Glutamatergic neuron (in vitro differentiated cells): Measurements from ENCODE around the gene LIMCH1. TPM values are rescaled to one million over a fixed set of nuclear protein-coding genes. Genes with fewer than 3 reads are reported as not detected.

Experiments
- DNase-seq: peaks from one replicate; pipeline ENCODE4 v3.0.0; 2022
- H3K27ac Mint-ChIP-seq: one replicate; pipeline ENCODE4 v1.8.0; 2020; ENCODE audit warnings: mild to moderate bottlenecking, mixed read lengths, inconsistent platforms; ENCODE audit not compliant: unreplicated experiment
- H3K27me3 Mint-ChIP-seq: one replicate; pipeline ENCODE4 v1.8.0; 2020; ENCODE audit warnings: mild to moderate bottlenecking, moderate library complexity, mixed read lengths, inconsistent platforms; ENCODE audit not compliant: unreplicated experiment
- H3K36me3 Mint-ChIP-seq: one replicate; pipeline ENCODE4 v1.8.0; 2020; ENCODE audit warnings: mild to moderate bottlenecking, mixed read lengths, inconsistent platforms; ENCODE audit not compliant: unreplicated experiment
- H3K4me1 Mint-ChIP-seq: one replicate; pipeline ENCODE4 v1.8.0; 2020; ENCODE audit warnings: mild to moderate bottlenecking, low read depth, mixed read lengths, inconsistent platforms; ENCODE audit not compliant: unreplicated experiment
- H3K4me3 Mint-ChIP-seq: one replicate; pipeline ENCODE4 v1.8.0; 2020; ENCODE audit warnings: mild to moderate bottlenecking, mixed read lengths, inconsistent platforms; ENCODE audit not compliant: unreplicated experiment
- H3K9me3 Mint-ChIP-seq: one replicate; pipeline ENCODE4 v1.8.0; 2020; ENCODE audit warnings: mild to moderate bottlenecking, moderate library complexity, mixed read lengths, inconsistent platforms; ENCODE audit not compliant: unreplicated experiment
- total RNA-seq: library from RNA; stranded (reverse); fragmentation: NEBNext Ultra II Directional; extraction: Animal tissue kit (Norgen Biotek cat#: 25700); gene quantifications from one replicate; pipeline ENCODE4 v1.2.1, GENCODE V29; 2021; ENCODE audit not compliant: unreplicated experiment
- TF ChIP-seq, protein P1 (sequence below): fragments of 200-600 bp; sonication (generic); IDR thresholded peaks from one replicate; pipeline ENCODE4 v1.5.0; 2021; ENCODE audit not compliant: partially characterized antibody, unreplicated experiment

Gene LIMCH1
- total RNA-seq, 1 donor from 2014 or later, result 22.5 TPM

DNA sequence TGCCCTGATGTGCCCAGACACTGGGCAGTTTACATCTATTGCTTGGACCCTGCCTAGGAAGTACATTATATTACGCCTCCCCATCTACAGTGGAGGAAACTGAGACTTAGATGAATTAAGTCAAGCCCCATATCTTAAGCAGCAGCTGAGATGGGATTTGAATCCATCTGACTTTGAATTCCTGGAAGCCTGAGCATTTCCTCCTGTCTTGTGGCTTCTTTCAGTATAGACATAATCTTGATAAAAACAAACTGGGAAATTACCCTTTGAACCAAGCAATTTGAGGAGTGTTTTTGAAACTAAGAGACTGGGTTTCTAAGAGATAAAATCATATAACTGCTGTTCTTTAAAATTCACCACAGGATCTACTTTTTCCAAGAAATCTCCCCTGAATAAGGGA lies 18.6 kb downstream of the LIMCH1 start:
- DNase-seq, result no peak
- Mint-ChIP-seq H3K27ac (no peak overlapping the region), H3K9me3 (no peaks in the 10 kb centered on the region), H3K36me3 (peaks cover 5% of the 10 kb centered on the region), H3K4me3 (no peak overlapping the region), H3K4me1 (no peaks in the 10 kb centered on the region), H3K27me3 (no peaks in the 10 kb centered on the region)
- TF ChIP-seq, protein P1, sequence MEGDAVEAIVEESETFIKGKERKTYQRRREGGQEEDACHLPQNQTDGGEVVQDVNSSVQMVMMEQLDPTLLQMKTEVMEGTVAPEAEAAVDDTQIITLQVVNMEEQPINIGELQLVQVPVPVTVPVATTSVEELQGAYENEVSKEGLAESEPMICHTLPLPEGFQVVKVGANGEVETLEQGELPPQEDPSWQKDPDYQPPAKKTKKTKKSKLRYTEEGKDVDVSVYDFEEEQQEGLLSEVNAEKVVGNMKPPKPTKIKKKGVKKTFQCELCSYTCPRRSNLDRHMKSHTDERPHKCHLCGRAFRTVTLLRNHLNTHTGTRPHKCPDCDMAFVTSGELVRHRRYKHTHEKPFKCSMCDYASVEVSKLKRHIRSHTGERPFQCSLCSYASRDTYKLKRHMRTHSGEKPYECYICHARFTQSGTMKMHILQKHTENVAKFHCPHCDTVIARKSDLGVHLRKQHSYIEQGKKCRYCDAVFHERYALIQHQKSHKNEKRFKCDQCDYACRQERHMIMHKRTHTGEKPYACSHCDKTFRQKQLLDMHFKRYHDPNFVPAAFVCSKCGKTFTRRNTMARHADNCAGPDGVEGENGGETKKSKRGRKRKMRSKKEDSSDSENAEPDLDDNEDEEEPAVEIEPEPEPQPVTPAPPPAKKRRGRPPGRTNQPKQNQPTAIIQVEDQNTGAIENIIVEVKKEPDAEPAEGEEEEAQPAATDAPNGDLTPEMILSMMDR, result no peak

GRCh38 chr4:41559940-41560516 lies 22.1 kb downstream of the LIMCH1 start:
- Mint-ChIP-seq H3K36me3 (no peaks in the 10 kb centered on the region), H3K4me3 (no peak overlapping the region), H3K9me3 (no peaks in the 10 kb centered on the region), H3K4me1 (no peaks in the 10 kb centered on the region), H3K27me3 (peaks cover 1% of the 10 kb centered on the region), H3K27ac (no peak overlapping the region)
- TF ChIP-seq, protein P1, result no peak
- DNase-seq, result no peak

DNA sequence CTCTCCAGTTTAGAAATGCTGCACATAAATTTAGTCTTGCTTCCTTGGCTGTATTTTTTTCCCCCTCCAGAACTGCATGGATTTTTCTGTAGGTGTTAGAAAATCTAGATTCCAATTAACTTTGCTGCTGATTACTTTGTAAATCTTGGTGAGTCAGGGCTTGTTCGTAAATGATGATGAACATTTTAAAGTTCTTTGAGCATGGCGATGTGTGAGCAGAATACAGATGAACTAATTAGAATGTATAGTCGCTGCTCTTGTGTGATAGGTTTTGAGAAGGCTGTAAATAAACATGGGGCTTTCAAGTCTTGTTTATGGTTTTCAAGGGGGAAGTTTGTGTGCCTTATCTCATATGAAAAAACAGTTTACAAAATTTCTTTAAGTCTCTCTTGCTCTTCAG lies 23.3 kb downstream of the LIMCH1 start:
- Mint-ChIP-seq H3K27me3 (peaks cover 1% of the 10 kb centered on the region), H3K27ac (no peak overlapping the region), H3K4me1 (no peaks in the 10 kb centered on the region), H3K36me3 (no peaks in the 10 kb centered on the region), H3K4me3 (no peak overlapping the region), H3K9me3 (no peaks in the 10 kb centered on the region)
- no peak for DNase-seq
- TF ChIP-seq, protein P1, result no peak

DNA sequence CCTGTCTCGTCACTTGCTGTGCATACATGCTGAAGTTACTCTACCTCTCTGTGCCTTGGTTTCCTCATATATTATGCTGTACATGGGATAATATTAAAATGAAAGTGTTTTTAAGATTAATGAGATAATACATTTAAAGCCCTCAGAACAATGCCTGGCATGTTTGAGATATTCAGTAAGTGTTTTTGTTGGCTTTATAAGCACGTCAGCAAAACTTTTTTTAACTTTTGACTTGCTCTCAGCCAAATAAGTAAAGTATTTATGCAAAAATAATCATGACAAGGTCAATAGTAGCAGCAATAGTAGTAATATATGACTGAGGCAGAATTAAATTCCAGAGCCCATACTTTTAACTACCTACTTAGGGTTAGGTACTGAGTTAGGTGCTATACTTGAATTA lies 29.2 kb downstream of the LIMCH1 start:
- TF ChIP-seq, protein P1, result no peak
- Mint-ChIP-seq H3K27me3 (peaks cover 1% of the 10 kb centered on the region), H3K4me1 (no peaks in the 10 kb centered on the region), H3K9me3 (no peaks in the 10 kb centered on the region), H3K36me3 (no peaks in the 10 kb centered on the region), H3K4me3 (no peak overlapping the region), H3K27ac (no peak overlapping the region)
- no peak for DNase-seq

- no peaks in the 10 kb centered on the region for H3K36me3 Mint-ChIP-seq
- H3K9me3 Mint-ChIP-seq, result no peaks in the 10 kb centered on the region
- TF ChIP-seq, protein P1, result no peak
- H3K27me3 Mint-ChIP-seq, result peaks cover 1% of the 10 kb centered on the region
- no peaks in the 10 kb centered on the region for H3K4me1 Mint-ChIP-seq
- H3K4me3 Mint-ChIP-seq, result no peak overlapping the region
- DNase-seq, result no peak
- H3K27ac Mint-ChIP-seq, result no peak overlapping the region
Measured at GRCh38 chr4:41568363-41568762, 30.4 kb downstream of the LIMCH1 start.
